Mononuclear cell (primary cell): ENCODE data around the gene ADORA1. TPM values are rescaled to one million over a fixed set of nuclear protein-coding genes. Genes with fewer than 3 reads are reported as not detected.

ENCODE experiments used
- H3K27me3 ChIP-seq: 2 replicates; pipeline ENCODE4 v1.6.0; 2011; ENCODE audit warnings: low read length, control low read depth; ENCODE audit not compliant: insufficient read depth
- H3K4me1 ChIP-seq: 2 replicates; pipeline ENCODE4 v1.5.1; 2011; ENCODE audit warnings: mild to moderate bottlenecking, low read length, control low read depth; ENCODE audit not compliant: insufficient read depth
- H3K4me3 ChIP-seq: 2 replicates; pipeline ENCODE4 v1.5.1; 2011; ENCODE audit warnings: mild to moderate bottlenecking, low read length, moderate library complexity
- H3K9me3 ChIP-seq: 2 replicates; pipeline ENCODE4 v1.5.1; 2011; ENCODE audit warnings: low read depth, mild to moderate bottlenecking, control low read depth, low read length
- total RNA-seq: library from RNA; depleted of rRNA; stranded (reverse); fragments of >200 nt; gene quantifications from one replicate; pipeline ENCODE4 v1.2.3, GENCODE V29; 2012

The ADORA1 gene
- total RNA-seq, 1 donor, result not detected

DNA sequence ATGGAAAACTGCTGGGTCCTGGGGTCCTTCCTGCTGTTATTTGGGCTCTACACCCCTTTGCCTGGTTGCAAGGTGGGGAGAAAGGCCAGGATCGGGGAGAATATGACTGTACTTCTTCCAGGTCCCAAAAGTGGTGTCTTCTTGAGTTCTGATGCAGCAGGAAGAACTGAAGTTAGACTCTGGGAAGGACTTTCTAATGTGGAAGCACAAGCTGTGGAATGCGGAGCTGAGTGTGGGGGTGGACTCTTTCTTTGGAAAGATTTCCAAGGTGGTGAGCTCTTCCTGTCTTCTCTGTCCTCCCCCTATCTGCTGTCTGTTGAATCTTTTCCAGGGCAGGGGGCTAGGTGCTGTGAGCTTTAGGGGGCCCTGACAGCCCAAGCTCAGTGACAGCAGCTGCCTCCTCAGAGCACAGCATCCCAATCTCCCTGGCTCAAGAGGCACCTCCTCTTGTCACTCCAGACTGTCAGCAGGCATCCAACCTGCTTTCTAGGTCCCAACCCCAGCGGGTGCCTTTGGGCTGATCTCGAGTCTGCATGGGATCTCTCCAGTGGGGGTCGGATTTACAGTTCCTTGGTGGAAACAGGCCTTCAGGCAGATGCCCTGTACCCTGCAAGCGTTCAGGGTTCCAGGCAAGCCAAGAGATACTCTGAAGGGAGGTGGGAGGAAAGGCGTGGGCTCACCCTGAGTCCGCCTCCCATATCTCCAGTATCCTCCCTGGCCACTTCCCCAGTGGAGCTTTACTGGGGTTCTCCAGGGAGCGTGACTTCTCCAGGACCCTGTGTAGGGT is 23.2 kb downstream of the ADORA1 start:
- Histone ChIP-seq H3K4me1 (no peaks in the 10 kb centered on the region), H3K27me3 (no peaks in the 10 kb centered on the region)

DNA sequence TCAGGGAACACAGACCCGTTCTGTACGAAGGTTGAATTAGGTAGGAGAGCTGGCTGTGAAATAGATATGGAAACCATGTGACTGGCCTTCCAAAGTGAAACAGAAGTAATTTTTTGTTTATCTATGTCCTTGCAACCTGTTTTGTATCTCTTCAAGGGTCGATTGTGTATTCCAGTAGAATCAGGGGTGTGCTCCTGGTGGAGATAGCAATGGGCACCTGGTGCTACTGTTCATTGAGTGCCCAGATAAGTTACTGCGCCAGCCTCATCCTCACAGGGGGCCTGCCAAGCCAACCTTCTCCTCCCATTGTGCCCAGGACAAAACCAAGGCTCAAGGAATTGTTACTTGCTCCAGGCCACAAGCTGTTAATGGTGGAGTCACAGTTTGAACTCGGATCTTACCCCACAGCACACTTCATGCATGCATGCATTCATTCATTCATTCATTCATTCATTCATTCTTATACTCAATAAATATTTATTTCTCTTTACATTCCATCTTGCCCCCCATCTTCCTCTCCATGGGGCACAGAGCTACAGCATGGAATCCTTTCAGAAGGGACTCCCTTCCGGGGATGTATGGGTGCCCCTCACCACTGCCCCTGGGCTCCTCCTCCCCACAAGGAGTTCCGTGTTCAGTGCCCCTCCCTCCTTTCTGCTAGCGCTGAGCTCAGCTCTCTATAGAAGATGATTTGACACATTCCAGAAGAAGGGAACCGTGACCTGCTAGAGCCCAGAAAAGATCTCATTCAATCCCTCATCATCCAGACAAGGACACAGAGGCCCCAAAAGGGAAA is 24.0 kb downstream of the ADORA1 start:
- H3K27me3 ChIP-seq, result no peaks in the 10 kb centered on the region
- H3K4me1 ChIP-seq, result no peaks in the 10 kb centered on the region
- H3K9me3 ChIP-seq, result no peaks in the 10 kb centered on the region
- no peak overlapping the region for H3K4me3 ChIP-seq

More for the DNA sequence above, 23.2 kb downstream of the ADORA1 start:
- no peak overlapping the region for H3K4me3 ChIP-seq
- H3K9me3 ChIP-seq, result no peaks in the 10 kb centered on the region

- no peaks in the 10 kb centered on the region for H3K4me1 ChIP-seq
- no peaks in the 10 kb centered on the region for H3K27me3 ChIP-seq
- no peaks in the 10 kb centered on the region for H3K9me3 ChIP-seq
Observed at GRCh38 chr1:203152158-203153034, 24.9 kb downstream of the ADORA1 start.

GRCh38 chr1:203153051-203153988 is 25.8 kb downstream of the ADORA1 start:
- H3K4me3 ChIP-seq, result no peak overlapping the region
- no peaks in the 10 kb centered on the region for H3K4me1 ChIP-seq
- H3K9me3 ChIP-seq, result no peaks in the 10 kb centered on the region
- no peaks in the 10 kb centered on the region for H3K27me3 ChIP-seq

More at GRCh38 chr1:203152158-203153034, 24.9 kb downstream of the ADORA1 start:
- H3K4me3 ChIP-seq, result no peak overlapping the region

DNA sequence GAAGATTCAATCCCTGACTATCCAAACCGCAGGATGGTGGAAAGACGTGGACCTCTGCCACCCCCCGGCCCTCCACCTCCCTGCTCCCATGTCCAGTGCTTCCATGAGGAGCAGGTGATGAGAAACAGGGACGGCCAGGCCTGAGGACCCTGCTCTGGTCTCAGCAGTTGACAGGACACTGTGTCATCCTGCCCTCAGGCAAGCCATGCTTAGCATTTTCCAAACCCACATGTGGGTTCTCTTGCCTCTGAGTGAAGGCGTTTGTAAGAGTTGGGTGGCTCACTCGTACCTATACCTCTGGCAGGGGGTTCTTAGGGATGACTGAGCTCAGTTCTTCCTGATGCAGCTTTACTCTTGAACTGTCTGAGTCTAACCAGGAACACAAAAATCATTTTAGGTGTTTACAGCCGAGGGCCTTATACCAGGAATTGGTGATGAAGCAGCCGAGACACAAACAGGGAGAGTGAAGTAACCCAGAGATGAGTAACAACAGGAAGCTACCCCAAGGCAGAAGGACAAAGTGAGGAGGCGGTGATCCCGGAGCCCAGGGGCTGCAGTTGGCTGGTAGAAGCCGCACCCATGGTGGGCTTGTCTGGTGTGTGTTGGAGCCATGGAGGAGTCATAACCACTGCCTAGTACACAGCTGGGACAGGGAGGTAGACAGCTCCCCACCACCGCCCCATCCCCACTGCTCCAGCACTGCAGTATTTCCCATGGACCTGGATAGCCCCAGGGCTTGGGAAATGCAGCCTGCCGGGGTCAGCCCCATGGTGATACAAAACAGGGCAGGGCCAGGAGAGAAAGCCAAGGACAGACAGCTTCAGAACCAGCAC is 26.7 kb downstream of the ADORA1 start:
- H3K9me3 ChIP-seq, result no peaks in the 10 kb centered on the region
- no peaks in the 10 kb centered on the region for H3K4me1 ChIP-seq
- H3K27me3 ChIP-seq, result no peaks in the 10 kb centered on the region
- H3K4me3 ChIP-seq, result no peak overlapping the region

GRCh38 chr1:203156280-203156679 is 28.8 kb downstream of the ADORA1 start:
- Histone ChIP-seq H3K9me3 (no peaks in the 10 kb centered on the region), H3K4me1 (no peaks in the 10 kb centered on the region), H3K27me3 (no peaks in the 10 kb centered on the region), H3K4me3 (no peak overlapping the region)

GRCh38 chr1:203158423-203158822 is 30.9 kb downstream of the ADORA1 start:
- no peaks in the 10 kb centered on the region for H3K4me1 ChIP-seq
- no peaks in the 10 kb centered on the region for H3K27me3 ChIP-seq
- no peak overlapping the region for H3K4me3 ChIP-seq
- no peaks in the 10 kb centered on the region for H3K9me3 ChIP-seq

DNA sequence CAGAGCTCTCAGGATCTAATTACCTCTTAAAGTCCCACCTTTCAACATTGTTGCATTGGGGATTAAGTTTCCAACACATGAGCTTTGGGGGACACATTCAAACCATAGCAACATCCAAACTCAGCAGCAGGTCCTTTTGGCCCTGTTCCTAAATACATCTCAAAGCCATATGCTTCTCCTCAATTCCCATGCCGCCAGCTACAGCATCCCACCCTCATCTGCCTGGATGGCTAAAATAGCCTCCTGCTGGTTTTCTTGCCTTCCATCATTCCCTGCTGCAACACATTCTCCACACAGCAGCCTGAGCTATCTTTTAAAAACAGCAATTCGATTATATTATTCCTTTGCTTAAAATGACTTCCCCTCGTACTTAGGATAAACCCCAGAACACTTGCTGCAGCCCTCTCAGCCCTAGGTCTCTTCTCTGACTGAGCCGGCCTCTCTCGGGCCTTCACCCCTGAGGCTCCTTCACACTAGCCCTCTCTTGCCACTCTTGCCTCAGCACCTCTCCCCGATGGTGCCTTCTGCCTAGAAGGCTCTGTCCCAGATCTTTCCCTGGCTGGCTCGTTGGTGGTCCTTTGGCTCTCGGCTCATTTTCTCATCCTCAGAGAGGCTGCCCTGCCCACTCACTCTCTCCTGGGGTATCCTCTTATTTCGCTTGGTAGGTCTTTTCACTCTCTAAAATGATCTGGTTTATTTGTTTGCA is 31.6 kb downstream of the ADORA1 start:
- no peaks in the 10 kb centered on the region for H3K27me3 ChIP-seq
- no peaks in the 10 kb centered on the region for H3K4me1 ChIP-seq
- no peaks in the 10 kb centered on the region for H3K9me3 ChIP-seq
- H3K4me3 ChIP-seq, result no peak overlapping the region

DNA sequence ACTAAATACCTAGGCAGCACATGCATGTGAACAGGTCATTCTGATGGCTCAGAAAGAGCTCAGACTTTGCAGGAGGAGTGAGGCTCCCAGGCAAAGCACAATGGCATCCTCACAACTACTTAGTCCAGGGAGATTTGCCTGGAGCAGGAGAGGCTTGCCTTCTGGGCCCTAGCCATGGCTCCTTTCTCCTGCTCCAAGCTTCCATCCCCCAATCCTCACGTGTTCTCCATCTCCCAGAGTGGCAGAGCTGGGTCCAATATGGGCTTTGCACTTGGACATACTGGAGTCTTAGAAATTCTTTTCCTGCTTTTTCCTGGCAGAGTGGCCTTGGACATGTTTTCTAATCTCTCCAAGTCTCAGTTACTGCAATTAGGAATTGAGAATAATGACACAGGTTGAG is 32.3 kb downstream of the ADORA1 start:
- H3K4me1 ChIP-seq, result no peaks in the 10 kb centered on the region
- no peaks in the 10 kb centered on the region for H3K9me3 ChIP-seq
- H3K27me3 ChIP-seq, result no peaks in the 10 kb centered on the region
- H3K4me3 ChIP-seq, result no peak overlapping the region

- H3K4me1 ChIP-seq, result no peaks in the 10 kb centered on the region
- H3K27me3 ChIP-seq, result no peaks in the 10 kb centered on the region
- no peak overlapping the region for H3K4me3 ChIP-seq
- no peaks in the 10 kb centered on the region for H3K9me3 ChIP-seq
Observed at GRCh38 chr1:203161175-203161574, 33.6 kb downstream of the ADORA1 start.

GRCh38 chr1:203161703-203162102 is 34.2 kb downstream of the ADORA1 start:
- H3K4me3 ChIP-seq, result no peak overlapping the region
- H3K4me1 ChIP-seq, result no peaks in the 10 kb centered on the region

GRCh38 chr1:203162403-203162802 is 34.9 kb downstream of the ADORA1 start:
- no peaks in the 10 kb centered on the region for H3K9me3 ChIP-seq
- H3K4me1 ChIP-seq, result no peaks in the 10 kb centered on the region
- no peak overlapping the region for H3K4me3 ChIP-seq
- H3K27me3 ChIP-seq, result no peaks in the 10 kb centered on the region

More at GRCh38 chr1:203161703-203162102, 34.2 kb downstream of the ADORA1 start:
- Histone ChIP-seq H3K9me3 (no peaks in the 10 kb centered on the region), H3K27me3 (no peaks in the 10 kb centered on the region)
